IPS-18a (cell line): ENCODE measurements around the gene TBC1D16.
A peak's percentile ranks its signal among the peaks of the same experiment; 100 is the strongest.

Experiments
- H3K27ac ChIP-seq: one replicate; pipeline ENCODE4 v1.5.1; 2013; ENCODE audit warnings: low read length
- H3K27me3 ChIP-seq: one replicate; pipeline ENCODE4 v1.6.1; 2013; ENCODE audit warnings: mild to moderate bottlenecking, low read length; ENCODE audit not compliant: control insufficient read depth, insufficient read depth
- H3K36me3 ChIP-seq: one replicate; pipeline ENCODE4 v1.6.1; 2013; ENCODE audit warnings: low read depth, low read length; ENCODE audit not compliant: control insufficient read depth
- H3K4me1 ChIP-seq: one replicate; pipeline ENCODE4 v1.6.1; 2013; ENCODE audit warnings: low read depth, low read length; ENCODE audit not compliant: control insufficient read depth
- H3K4me3 ChIP-seq: one replicate; pipeline ENCODE4 v1.5.1; 2013; ENCODE audit warnings: low read length
- H3K9ac ChIP-seq: one replicate; pipeline ENCODE4 v1.6.1; 2013; ENCODE audit warnings: mild to moderate bottlenecking, low read length, moderate library complexity
- H3K9me3 ChIP-seq: one replicate; pipeline ENCODE4 v1.6.1; 2013; ENCODE audit warnings: low read depth, low read length; ENCODE audit not compliant: control insufficient read depth

Gene TBC1D16

GRCh38 chr17:79955691-79956440 is 79.8 kb downstream of the TBC1D16 start:
- Histone ChIP-seq H3K4me3 (no peak overlapping the region), H3K27ac (no peak overlapping the region)

GRCh38 chr17:79955167-79955549 is 80.5 kb downstream of the TBC1D16 start:
- Histone ChIP-seq H3K4me1 (peaks cover 45% of the 10 kb centered on the region), H3K27ac (no peak overlapping the region)

More at GRCh38 chr17:79955691-79956440, 79.8 kb downstream of the TBC1D16 start:
- H3K9me3 ChIP-seq = peaks cover under 1% of the 10 kb centered on the region
- H3K27me3 ChIP-seq = no peaks in the 10 kb centered on the region
- peaks cover 38% of the 10 kb centered on the region for H3K4me1 ChIP-seq
- H3K9ac ChIP-seq = no peak overlapping the region
- H3K36me3 ChIP-seq = no peaks in the 10 kb centered on the region

GRCh38 chr17:79954281-79955166 is 81.1 kb downstream of the TBC1D16 start:
- Histone ChIP-seq H3K27me3 (no peaks in the 10 kb centered on the region), H3K36me3 (no peaks in the 10 kb centered on the region), H3K9me3 (no peaks in the 10 kb centered on the region), H3K27ac (no peak overlapping the region), H3K9ac (no peak overlapping the region), H3K4me3 (no peak overlapping the region), H3K4me1 (peaks cover 52% of the 10 kb centered on the region)

More at GRCh38 chr17:79955167-79955549, 80.5 kb downstream of the TBC1D16 start:
- Histone ChIP-seq H3K9ac (no peak overlapping the region), H3K4me3 (no peak overlapping the region), H3K36me3 (no peaks in the 10 kb centered on the region), H3K27me3 (no peaks in the 10 kb centered on the region), H3K9me3 (no peaks in the 10 kb centered on the region)

- no peak overlapping the region for H3K4me3 ChIP-seq
- H3K36me3 ChIP-seq = no peaks in the 10 kb centered on the region
- no peak overlapping the region for H3K27ac ChIP-seq
- H3K9ac ChIP-seq = no peak overlapping the region
- peaks cover 63% of the 10 kb centered on the region for H3K4me1 ChIP-seq
- no peaks in the 10 kb centered on the region for H3K27me3 ChIP-seq
- H3K9me3 ChIP-seq = no peaks in the 10 kb centered on the region
These were observed 82.3 kb downstream of the TBC1D16 start for GRCh38 chr17:79953335-79953734.

GRCh38 chr17:79952901-79953300 is 82.8 kb downstream of the TBC1D16 start:
- Histone ChIP-seq H3K27me3 (no peaks in the 10 kb centered on the region), H3K4me3 (no peak overlapping the region), H3K36me3 (no peaks in the 10 kb centered on the region), H3K4me1 (peaks cover 63% of the 10 kb centered on the region), H3K9me3 (no peaks in the 10 kb centered on the region), H3K9ac (no peak overlapping the region), H3K27ac (no peak overlapping the region)

DNA sequence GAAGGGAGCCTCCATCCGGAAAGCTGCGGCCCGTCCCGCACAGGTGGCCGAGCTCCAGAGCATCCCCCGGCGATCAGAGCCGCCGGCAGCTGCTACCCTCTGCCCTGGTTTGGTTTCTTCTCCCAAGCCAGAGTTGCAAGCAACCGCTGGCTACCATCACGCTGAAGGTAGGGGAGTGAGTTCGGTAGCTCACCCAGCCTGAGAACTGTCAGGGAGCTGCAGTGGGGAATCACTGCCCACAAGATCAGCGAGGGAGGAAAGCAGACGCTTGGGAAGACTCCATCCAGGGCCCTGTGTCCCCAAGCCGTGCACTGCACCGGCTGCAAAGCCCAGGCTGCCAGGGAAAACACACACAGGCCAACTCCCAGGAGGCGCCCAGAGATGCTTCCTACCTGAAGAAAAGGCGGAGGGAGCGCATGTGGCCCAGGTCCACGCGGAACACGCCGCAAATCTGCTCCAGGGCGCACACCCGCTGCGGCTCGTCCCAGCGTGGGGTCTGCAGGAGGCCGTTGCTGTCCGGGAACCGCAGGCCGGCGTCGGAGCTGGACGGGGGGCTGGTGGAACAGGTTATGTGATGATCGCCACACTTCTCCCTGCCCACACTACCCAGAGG is 83.3 kb downstream of the TBC1D16 start:
- H3K27ac ChIP-seq = no peak overlapping the region
- no peak overlapping the region for H3K4me3 ChIP-seq
- no peaks in the 10 kb centered on the region for H3K27me3 ChIP-seq
- peaks cover 4% of the 10 kb centered on the region for H3K36me3 ChIP-seq
- H3K9ac ChIP-seq = no peak overlapping the region
- H3K9me3 ChIP-seq = no peaks in the 10 kb centered on the region
- peaks cover 63% of the 10 kb centered on the region for H3K4me1 ChIP-seq

- H3K27me3 ChIP-seq = no peaks in the 10 kb centered on the region
- H3K4me3 ChIP-seq = peak overlapping the region; percentile 49
- H3K36me3 ChIP-seq = peaks cover 5% of the 10 kb centered on the region
- H3K9me3 ChIP-seq = no peaks in the 10 kb centered on the region
- H3K9ac ChIP-seq = peak overlapping the region; percentile 65
- peaks cover 63% of the 10 kb centered on the region for H3K4me1 ChIP-seq
- H3K27ac ChIP-seq = no peak overlapping the region
These were observed 84.1 kb downstream of the TBC1D16 start for GRCh38 chr17:79951361-79952264.

DNA sequence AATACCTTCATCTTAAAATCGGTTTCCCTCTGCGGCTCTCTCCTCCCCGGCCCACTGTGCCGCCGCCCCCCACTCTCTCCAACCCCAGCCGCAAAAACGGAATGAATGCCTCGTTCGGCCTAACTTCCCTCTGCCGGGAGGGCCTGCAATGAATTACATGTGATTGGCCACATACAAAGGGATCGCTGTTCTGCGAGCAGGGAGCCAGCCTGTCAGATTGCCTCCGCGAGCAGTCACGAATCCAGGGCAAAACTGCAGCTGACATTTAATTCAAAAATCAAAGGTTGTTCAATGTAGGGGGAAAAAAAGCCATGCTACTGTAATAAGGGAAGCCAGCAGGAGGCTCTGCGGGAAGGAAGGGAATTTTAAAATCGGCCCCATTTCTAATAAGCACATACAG is 84.9 kb downstream of the TBC1D16 start:
- Histone ChIP-seq H3K36me3 (peaks cover 5% of the 10 kb centered on the region), H3K9ac (peak overlapping the region; percentile 65), H3K27ac (peak overlapping the region; percentile 70), H3K9me3 (no peaks in the 10 kb centered on the region), H3K4me1 (peaks cover 63% of the 10 kb centered on the region), H3K4me3 (peak overlapping the region; percentile 49), H3K27me3 (no peaks in the 10 kb centered on the region)

GRCh38 chr17:79950306-79950705 is 85.4 kb downstream of the TBC1D16 start:
- Histone ChIP-seq H3K36me3 (peaks cover 5% of the 10 kb centered on the region), H3K9ac (peak overlapping the region; percentile 65), H3K9me3 (no peaks in the 10 kb centered on the region), H3K4me3 (peak overlapping the region; percentile 49), H3K27me3 (no peaks in the 10 kb centered on the region), H3K27ac (peak overlapping the region; percentile 70), H3K4me1 (peaks cover 63% of the 10 kb centered on the region)

DNA sequence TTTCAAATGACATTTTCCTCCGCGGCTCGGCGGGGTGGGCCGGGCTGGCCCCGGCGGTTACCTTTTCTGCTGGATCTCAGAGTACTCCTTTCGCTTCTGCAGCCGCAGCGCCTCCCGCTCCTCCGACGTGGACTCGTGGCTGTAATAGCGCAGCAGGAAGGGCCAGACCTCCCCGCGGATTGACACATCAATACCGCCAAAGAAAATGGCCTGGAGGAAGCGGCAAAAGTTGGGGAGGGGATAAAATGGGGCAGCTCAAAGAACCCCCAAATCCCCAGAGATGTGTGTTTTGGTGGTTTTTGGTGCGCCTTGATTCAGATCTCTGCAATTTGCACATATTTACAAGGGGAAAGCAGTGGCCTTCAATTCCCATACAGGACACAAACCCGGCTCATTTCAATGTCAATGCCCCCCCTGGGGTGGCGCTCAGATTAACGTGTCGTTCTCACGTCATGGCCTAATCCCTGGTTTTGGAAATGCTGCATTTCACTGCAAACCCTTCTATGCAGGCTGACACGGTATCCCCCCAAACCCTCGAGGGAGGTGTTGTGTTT is 85.9 kb downstream of the TBC1D16 start:
- Histone ChIP-seq H3K9ac (peak overlapping the region; percentile 65), H3K36me3 (peaks cover 5% of the 10 kb centered on the region), H3K4me1 (peaks cover 60% of the 10 kb centered on the region), H3K9me3 (no peaks in the 10 kb centered on the region), H3K27me3 (no peaks in the 10 kb centered on the region), H3K4me3 (peak overlapping the region; percentile 49), H3K27ac (peak overlapping the region; percentile 70)
